ENCODE data around the gene ANKRD11.
"Not testable (repeated sequence)": the region's sequence is repeated elsewhere in the genome, so short reads cannot be mapped to it uniquely, and the experiment has no call there.

The ANKRD11 gene

DNA sequence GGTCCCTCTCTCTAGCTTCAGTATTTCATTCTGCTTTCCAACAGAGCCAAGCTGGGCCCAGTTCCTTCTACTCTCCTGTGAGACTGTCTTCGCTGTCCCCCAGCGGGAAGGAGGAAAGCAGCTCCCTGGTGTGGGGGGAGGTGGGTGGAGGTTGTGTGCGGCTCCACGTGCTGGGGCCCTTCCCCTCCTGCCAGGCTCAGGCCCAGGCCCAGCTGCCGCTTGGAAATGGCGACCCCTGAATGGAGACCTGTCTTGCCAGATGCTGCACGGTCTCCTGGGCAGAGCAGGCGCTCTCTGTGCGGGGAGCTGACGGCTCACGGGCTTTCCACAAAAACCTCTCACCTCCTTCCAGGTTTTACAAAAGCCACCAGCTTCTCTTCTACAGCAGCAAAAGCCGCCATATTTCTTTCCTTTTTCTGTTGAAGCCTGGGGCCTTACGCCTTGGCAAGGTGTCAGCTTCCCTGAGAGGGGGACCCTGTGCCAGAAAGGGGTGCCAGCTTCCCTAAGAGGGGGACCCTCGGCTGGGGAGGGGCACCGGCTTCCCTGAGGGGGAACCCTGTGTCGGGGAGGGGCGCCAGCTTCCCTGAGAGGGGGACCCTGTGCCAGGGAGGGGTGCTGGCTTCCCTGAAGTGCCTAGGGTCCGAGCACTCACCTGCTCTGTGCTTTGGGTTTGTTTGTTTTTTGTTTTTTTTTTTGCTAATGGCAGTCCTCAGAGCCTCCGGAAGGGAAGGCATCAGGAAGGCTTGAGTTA is 225.4 kb downstream of the ANKRD11 start:
- DNase-seq (ENCODE audit: low spot score): no peak

DNA sequence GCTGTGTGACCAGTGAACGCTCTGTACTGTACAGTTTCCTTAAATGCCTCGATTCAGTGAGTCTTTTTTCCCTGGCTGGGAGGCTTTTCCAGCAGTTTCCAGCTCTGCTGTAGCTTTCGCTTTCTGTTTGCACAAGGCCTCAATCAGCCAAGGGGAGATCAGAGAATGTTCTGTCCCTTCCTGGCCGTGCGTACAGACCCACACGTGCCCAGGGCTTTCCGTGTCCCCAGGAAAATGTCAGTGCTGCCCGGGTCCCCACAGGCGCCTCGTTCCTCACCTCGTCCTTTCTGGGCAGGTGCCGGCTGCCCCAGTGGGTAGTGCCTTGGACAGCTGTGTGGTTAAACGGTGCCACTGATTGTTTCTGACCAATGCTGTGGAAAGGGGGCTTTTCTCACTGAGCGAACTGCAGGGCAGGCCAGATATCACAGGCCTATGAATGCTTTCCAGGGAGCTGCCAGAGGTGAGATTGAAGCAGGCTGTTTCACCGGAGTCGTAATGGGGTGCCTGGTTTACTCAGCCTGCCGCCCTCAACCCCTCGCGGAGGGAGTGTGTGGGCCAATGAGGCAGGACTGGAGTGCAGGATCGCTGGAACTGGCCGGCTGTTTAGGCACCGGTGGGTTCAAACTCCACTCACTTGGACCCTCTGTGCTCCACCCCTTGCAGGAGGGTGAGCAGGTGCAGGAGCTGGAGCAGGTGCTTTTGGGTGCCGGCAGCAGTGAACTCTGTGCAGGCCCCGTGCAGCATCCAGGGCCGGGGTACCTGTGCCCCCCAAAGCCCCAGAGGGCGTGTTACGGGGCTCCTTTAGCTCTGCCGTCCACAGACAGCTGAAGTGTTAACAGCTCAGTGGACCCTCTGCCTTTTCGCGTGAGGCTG is 228.4 kb downstream of the ANKRD11 start:
- DNase-seq (ENCODE audit: low spot score): no peak

DNA sequence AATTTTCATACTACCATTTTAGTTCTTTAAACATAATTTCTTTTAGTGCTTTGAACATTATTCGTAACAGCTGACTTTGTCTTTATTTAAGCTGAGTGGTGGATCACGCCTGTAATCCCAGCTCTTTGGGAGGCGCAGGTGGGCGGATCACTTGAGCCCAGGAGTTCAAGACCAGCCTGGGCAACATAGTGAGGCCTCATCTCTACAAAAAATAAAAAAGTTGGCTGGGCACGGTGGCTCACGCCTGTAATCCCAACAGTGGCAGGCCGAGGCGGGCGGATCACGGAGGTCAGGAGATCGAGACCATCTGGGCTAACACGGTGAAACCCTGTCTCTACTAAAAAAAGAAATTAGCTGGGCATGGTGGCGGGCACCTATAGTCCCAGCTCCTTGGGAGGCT is 230.5 kb downstream of the ANKRD11 start:
- DNase-seq (ENCODE audit: low spot score): not testable (repeated sequence)

DNA sequence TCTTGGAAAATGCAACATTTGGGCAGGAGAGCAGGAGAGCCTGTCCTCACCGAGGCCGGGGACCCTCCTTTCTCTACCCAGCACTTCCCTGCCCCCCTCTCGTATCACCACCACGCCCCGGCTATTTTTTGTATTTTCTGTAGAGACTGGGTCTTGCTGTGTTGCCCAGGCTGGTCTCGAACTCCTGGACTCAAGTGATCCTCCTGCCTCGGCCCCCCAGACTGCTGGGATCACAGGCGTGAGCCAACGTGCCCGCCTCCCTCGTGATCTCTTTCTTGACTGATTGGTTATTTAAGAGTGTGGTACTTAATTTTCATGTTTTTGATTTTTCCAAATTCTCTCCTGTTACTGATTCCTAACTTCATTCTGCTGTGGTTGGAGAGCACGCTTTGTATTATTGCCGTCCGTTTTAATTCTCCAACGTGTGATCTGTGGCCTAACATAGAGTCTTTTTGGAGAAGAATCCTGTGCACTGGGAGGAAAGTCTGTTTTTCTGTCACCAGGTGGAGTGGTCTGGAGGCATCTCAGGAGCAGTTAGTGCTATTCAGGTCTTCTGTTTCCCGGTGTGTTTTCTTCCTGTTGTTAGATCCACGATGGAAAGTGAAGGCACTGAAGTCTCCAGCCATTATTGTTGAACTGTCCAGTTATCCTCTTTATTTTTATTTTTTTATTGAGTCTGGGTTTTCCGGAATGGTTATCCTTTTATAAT is 232.4 kb downstream of the ANKRD11 start:
- peak; percentile 35 for DNase-seq (ENCODE audit: low spot score)

DNA sequence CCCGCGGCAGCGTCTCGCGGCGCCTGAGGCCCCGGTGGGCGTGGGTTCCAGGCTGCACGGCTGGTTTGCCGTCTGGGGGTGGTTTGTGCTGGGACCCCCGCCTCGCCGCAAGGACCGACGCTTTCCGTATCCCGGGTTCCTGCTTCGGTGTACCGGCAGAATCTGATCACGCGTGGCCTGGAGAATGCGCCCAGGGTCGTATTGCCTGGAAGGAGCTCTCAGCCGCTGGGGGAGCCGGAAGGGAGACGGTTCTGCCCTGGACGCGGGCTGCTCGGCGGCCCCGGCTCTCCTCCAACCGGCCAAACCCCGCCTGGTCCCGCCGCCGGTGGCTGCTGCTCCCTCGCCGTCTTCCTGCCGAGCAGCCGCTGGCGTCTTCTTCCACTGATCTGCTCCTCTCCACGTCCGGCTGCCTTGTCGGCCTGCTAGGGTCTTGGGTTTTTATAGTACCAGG is 233.1 kb downstream of the ANKRD11 start:
- peak; percentile 64 for DNase-seq (ENCODE audit: low spot score)

DNA sequence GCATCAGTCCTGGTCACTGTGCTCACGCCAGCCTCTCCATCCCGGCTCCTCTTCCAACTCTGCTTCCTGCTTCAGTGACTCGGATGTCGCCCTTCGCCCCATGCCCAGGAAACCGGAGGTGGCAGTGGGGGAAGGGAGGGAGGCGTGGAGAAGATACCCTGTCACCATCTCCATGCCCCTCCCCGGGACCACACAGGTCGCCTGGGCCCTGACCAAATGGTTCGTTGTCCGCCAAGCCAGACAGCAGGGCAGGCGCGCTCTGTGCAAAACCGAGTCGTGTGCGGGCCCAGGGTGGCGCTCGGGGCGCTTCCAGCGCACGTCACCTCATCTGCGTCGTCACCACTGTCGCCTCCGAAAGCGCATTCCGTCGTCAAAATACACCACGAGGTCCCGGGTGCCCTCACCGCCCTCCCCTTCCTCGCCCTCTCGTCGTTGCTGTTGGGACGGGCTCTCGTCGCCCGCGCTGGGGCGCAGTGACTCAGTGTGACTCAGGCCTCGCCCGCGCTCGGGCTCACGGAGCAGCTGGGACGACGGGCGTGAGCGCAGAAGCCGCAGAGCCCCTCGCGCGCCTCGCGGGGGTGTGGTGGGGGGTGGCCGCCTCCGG is 233.6 kb downstream of the ANKRD11 start:
- DNase-seq (ENCODE audit: low spot score): peak; percentile 70

DNA sequence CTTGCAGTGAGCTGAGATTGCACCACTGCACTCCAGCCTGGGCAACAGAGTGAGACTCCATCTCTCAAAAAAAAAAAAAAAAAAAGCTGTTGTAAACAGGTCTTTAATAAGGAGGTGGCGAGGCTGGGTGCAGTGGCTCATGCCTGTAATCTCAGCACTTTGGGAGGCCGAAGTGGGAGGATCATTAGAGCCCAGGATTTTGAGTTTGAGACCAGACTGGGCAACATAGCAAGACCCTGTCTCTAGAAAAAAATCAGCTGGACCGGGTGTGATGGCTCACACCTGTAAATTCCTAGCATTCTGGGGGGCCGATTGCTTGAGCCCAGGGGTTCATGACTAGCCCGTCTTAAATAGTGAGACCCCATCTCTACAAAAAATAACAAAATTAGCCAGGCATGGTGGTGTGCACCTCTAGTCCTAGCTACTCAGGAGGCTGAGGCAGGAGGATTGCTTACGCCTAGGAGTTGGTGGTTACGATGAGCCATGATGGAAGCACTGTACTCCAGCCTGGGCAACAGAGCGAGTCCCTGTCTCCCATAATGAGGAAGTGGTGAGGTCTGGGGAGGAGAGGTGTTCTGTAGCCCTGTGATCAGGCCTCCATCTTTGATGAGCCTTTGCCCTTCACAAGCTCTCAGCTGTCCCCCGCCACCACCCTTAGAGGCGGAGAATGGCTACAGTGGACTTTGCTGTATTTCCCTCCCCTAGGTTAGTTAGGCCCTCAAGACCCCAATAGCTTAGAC is 236.6 kb downstream of the ANKRD11 start:
- no peak for DNase-seq (ENCODE audit: low spot score)

DNA sequence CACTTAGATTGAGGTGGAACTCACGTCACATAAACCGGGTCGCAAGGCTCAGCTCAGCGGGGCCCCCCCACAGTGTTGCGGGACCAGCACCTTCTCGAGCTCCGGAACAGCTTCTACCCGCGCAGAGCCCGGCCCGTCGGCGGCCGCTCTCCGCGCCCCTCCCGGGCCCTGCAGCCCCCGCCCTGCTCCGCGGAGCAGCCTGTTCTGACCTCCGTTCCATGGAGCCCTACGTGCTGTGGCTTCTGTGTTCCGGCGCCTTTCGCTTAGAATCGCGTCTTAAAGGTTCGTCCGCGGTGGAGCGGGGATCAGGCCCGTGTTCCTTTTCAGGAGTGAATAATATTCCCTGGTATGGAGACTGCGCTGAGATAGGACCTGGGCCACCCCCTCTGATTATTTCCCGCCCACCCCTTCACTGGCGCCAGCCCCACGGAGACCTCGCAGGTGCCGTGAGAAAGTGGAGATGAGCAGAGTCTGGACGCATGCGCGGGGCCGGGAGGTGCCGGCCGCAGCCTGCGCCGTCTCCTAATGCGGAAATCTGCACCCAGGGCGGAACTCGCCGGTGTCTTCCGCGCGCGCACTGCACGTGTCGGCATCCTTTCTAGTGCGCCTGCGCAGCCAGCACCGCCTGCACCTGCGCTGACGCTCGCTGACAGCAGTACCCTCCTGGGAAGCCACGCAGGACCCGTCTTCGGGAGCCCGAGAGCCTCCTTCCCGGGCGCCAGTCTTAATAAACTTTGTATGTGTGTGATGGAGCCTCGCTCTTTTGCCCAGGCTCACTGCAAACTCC is 242.0 kb downstream of the ANKRD11 start:
- DNase-seq (ENCODE audit: low spot score): no peak

DNA sequence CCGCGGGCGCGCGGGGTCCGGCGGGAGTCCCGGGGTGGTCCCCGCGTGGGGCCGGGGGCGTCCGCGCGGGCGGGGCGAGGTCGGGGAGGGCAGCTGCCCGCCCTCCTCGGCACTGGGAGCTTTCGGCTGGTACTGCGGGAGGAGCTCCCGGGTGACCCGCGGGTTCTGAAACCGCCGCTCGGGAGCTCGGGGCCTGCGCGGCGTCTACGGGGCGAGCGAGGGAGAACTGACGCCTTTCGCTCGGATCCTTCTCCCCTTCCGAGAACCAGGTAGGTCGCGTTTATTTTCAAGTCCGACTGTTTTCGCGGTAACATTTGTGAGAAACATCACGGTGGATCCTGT is 242.7 kb downstream of the ANKRD11 start:
- DNase-seq (ENCODE audit: low spot score): not testable (repeated sequence)

DNA sequence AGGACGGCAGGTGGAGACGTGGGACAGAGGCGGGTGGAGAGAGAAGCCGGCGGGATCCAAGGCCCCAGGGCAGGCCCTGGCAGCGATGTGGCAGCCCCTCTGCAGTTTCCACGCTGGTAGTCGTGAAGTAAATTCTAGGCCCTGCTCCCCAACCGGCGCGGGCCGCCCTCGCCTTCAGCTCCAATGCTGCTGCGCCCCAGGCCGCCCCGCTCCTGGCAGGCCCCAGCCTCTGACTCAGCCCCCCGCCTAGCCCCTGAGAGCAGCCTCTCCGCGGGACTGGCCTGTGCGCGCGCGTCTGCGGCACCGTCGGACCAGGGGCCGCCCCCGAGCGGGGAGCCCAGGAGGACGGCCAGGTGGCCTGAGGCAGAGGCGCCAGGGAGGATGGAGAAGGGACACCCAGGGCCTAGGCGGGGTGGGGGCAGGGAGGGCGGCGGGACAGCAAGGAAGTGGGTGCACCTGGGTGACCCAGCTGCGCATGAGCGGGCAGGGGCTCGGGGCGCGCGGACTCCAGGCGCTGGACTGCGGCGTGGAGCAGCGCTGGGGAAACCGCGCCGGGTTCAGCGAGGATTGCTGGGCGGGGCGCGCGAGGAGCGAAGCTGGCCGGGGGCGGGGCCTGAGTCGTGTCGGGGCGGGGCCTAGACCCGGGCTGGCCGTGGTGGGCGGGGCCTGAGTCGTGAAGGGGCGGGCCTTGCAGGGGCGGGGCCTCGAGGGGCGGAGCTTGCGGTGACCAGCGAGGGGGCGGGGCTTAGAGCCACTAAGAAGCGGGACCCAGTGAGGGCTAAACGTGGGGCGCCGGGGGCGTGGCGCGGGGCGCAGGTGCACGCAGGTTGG is 243.2 kb downstream of the ANKRD11 start:
- peak; percentile 98 for DNase-seq (ENCODE audit: low spot score)

DNA sequence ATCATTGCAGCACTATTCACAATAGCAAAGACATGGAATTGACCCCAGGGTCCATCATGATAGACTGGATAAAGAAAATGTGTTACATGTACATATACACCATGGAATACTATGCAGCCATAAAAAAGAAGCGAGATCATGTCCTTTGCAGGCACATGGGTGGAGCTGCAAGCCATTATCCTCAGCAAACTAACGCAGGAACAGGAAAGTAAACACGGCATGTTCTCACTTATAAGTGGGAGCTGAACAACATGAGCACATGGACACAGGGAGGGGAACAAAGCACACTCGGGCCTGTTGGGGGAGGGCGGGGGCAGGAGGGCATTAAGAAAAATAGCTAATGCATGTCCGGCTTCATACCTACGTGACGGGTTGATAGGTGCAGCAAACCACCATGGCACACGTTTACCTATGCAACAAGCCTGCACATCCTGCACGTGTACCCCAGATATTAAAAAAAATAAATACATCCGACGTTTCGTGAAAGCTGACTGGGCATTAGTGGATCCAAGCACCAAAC is 243.9 kb downstream of the ANKRD11 start:
- DNase-seq (ENCODE audit: low spot score): no peak

DNA sequence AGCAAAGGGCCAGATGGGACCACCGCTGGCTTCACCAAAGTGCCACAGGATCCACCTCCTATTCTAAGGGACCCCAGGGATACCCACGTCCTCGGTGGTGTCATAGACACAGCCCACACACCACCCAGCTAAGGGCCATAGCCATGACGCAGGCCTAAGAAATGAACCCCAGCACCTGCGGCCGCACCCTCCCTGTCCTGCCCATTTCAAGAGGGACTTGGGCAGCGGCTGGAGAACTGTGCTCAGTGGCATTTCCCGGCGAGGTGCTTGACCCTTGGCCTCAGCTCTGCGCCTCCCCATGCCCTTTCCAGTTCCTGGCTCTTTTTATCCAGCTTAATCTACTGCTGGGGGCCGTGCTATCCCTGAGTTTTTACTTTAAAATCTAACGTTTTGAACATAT is 245.6 kb downstream of the ANKRD11 start:
- DNase-seq (ENCODE audit: low spot score): no peak

DNA sequence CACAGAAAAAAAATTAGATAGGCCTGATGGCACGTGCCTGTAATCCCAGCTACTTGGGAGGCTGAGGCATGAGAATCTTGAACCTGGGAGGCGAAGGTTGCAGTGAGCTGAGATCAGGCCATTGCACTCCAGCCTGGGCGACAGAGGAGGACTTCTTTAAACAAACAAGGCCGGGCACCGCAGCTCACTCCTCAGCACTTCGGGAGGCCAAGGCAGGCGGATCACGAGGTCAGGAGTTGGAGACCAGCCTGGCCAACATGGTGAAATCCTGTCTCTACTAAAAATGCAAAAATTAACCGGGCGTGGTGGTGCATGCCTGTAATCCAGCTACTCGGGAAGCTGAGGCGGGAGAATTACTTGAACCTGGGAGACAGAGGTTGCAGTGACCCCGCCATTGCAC is 246.1 kb downstream of the ANKRD11 start:
- DNase-seq (ENCODE audit: low spot score): not testable (repeated sequence)

DNA sequence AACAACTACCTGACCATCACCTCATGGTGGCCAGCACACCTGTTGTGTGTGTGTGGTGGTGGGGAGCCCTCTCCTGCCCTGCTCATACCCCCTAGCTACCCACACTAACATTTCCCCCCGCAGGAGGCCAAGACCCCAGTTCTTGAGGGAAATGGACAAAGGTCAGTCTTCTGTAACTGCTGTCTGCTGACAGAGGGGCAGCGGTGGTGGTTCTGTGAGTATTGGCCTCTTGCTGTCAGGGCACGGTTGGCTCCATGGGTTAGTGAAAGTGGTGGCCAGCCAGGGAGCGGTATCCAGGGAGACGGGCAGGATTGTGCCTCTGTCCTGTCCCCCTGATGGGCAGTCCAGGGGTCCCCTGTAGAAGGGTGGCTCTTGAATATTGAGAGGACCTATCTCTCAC is 246.7 kb downstream of the ANKRD11 start:
- no peak for DNase-seq (ENCODE audit: low spot score)

DNA sequence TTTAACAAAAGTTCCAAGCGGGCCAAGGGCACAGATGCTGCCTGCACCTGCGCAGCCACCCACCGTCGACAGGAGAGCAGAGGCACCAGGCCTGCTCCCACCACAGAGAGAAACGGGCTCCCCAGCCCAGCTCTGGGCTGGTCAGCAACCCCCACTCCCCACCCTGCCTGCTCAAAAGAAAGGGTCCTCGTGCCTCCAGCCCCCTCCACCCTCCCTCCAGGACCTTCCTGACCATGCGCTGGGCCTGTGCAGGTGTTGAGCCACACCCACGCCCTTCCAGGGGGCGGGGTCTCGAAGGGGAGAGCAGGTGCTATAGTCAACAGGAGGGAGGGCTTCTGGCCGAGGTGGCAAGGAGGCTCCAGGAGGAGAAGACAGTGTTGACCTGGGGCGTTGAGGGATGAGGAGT is 247.6 kb downstream of the ANKRD11 start:
- DNase-seq (ENCODE audit: low spot score): no peak

DNA sequence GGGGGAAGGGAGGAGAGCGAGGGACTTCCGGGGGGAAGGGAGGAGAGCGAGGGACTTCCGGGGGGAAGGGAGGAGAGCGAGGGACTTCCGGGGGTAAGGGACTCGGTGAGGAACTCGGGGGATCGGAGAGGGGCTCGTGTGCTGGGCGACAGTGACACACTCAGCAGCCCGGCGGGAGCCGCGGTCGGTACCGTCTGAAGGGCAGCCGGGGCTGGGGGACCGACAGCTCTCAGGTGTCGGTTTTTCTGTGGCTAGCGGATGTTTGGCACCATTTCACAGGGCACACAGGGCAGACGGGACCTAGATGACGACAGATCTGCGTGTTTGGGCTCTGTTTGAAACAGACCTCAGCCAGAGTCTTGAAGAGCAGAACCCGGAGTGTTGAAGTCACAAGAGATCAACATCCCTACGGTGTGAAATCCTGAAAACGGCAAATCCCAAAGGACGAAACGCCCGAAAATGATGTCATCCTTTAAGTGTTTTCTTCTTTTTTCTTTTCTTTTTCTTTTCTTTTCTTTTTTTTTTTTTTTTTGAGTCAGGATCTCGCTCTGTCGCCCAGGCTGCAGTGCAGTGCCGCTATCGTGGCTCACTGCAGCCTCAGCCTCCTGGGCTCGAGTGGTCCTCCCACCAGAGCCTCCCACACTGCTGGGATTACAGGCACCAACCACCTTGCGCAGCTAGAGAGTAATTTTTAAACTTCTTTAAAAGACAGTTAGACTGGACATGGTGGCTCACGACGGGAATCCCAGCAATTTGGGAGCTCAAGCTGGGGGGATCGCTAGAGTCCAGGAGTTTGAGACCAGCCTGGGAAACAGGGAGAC is 249.0 kb downstream of the ANKRD11 start:
- peak; percentile 74 for DNase-seq (ENCODE audit: low spot score)

DNA sequence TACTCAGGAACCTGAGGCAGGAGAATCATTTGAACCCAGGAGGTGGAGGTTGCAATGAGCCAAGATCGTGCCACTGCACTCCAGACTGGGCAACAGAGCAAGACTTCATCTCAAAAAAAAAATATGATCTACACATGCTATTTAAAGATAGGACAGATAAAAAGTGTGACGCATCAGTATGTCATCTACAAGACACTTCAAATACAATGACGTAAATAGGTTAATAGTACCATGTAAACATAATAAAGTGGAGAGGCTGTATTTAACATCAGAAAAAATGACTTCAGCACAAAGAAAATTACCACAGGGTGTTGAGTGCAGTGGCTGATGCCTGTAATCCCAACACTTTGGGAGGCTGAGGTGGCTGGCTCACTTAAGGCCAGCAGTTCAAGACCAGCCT is 252.6 kb downstream of the ANKRD11 start:
- DNase-seq (ENCODE audit: low spot score): no peak

DNA sequence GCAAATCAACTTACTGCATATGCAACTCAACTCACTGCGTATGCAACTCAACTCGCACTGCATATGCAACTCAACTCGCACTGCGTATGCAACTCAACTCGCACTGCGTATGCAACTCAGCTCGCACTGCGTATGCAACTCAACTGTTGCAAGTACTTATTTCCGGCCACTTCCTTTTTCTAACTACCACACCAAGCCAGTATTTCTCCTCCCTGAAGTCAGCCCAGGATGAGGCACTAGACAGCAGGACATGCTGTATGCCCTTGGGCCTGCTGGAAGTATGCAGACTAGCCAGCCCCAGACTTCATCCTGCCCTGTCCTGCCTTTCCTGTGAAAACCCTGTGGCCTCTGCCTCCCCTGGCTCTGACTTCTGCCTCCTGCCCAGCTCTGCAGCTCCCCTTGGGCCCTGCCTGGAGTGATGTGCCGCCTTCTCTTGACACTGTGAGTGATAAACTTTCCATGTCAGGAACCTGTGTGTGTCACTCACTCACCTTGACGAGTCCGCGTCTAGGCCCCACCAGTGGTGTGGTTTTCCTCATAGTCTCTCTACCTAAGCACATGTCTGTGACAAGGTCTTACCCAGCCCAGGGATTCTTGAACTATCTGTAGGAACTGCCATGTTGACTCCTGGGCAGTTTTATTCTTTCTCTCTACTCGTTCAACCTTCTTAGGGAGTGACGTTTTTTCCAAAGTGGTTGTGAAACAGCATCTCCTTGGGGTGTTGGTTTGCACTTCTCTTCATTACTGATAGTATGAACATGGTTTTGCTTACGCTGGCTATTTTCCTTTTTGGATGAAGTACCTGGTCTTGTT is 256.5 kb downstream of the ANKRD11 start:
- no peak for DNase-seq (ENCODE audit: low spot score)
